ENCODE results near the gene ATP1B3. TPM values are rescaled to one million over a fixed set of nuclear protein-coding genes. Genes with fewer than 3 reads are reported as not detected.

The ATP1B3 gene
- total and polyA plus RNA-seq, 10 of the 15 experiments (the other 5 are each of a cell fraction or from before 2014, with no cell fraction given): 41.4 to 200 (median 94.0) TPM

DNA sequence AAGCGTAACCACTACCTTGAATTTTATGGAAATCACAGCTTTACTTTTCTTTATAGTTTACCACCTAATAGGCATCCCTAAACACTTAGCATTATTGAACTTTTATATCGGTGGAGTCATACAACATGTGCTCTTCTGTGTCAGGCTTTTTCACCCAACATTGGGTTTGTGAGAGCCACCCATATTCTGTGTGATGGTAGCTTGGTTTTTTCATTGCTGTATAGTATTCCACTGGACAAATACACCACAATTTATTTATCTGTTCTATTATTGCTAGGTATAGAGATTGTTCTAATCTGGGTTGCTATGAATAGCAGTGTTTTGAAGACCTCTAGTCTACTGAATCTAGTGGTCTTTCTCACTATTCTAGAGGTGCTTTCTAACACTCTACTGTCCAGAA, 31.6 kb upstream of the ATP1B3 start:
- in situ Hi-C loops (cut with MboI) (no loop called here), intact Hi-C loops (cut with micrococcal nuclease; ENCODE audit: unreplicated experiment) (no loop called here)
- DNase-seq (ENCODE audit: low read depth, low spot score): no peak
- ChIA-PET RAD21 (ENCODE audit: unreplicated experiment) (no interaction called here), SMC1A (ENCODE audit: uncharacterized antibody, unreplicated experiment) (no interaction called here), CTCF (interaction anchor here (0.9 to 2.0 kb wide), 3 partner anchors 23 to 542 kb away, joined by 3 to 5 read pairs (median 3); no protein-coding TSS in a partner anchor), POLR2A (no interaction called here)
- 62% methylated on average over 2 of the region's 2 CpGs for WGBS (ENCODE audit: insufficient coverage, insufficient replicate concordance, low lambda C conversion rate, missing lambda C conversion rate)
- no peaks in the 10 kb centered on the region for H3K4me1 ChIP-seq (ENCODE audit: control insufficient read depth, insufficient read depth, low read length)
- no peak overlapping the region for H3K4me2 ChIP-seq (ENCODE audit: control insufficient read depth, insufficient read depth)
- TF ChIP-seq EED (IDR thresholded peaks at IDR 0.05; ENCODE audit: low read depth): no peak
- H3K79me2 ChIP-seq (ENCODE audit: control insufficient read depth, insufficient read depth, low read length): no peaks in the 10 kb centered on the region
- H2AFZ ChIP-seq (ENCODE audit: control insufficient read depth, low read depth, low read length): no peak overlapping the region
- no peak overlapping the region for H3K27ac ChIP-seq (ENCODE audit: control insufficient read depth, insufficient read depth)
- no peaks in the 10 kb centered on the region for H3K9me3 ChIP-seq (replicated peaks; ENCODE audit: control insufficient read depth, insufficient read depth, low read length)
- ATAC-seq: no peak
- no peak overlapping the region for H3K9ac ChIP-seq (ENCODE audit: control insufficient read depth, insufficient read depth, low read length)
- no TSS peak for BruUV-seq (replicated peaks)
- no peak overlapping the region for H3K4me3 ChIP-seq
- no peak for FAIRE-seq
- peaks cover 0 to 4% of the 10 kb centered on the region in 2 experiments; a peak in 1 of 4 replicates for H3K27me3 ChIP-seq (replicated peaks in 1 of 2; ENCODE audit: control insufficient read depth in 2 of 2, insufficient read depth in 2 of 2, low read length in 1 of 2)
- H3K36me3 ChIP-seq (ENCODE audit: control insufficient read depth in 2 of 2, insufficient read depth in 2 of 2, low read length in 1 of 2): no peaks in the 10 kb centered on the region
- no peaks in the 10 kb centered on the region for H4K20me1 ChIP-seq (ENCODE audit: control insufficient read depth, insufficient read depth)

GRCh38 chr3:141845407-141846049, 30.9 kb upstream of the ATP1B3 start:
- 48% methylated on average over 5 of the region's 5 CpGs for WGBS (ENCODE audit: insufficient coverage, insufficient replicate concordance, low lambda C conversion rate, missing lambda C conversion rate)
- intact Hi-C loops (cut with micrococcal nuclease; ENCODE audit: unreplicated experiment): no loop called here

More at GRCh38 chr3:141845407-141846049, 30.9 kb upstream of the ATP1B3 start:
- DNase-seq (ENCODE audit: low read depth, low spot score) (no peak), FAIRE-seq (no peak), ATAC-seq (no peak; the same call in 2 of the 3 replicates)
- H4K20me1 ChIP-seq (ENCODE audit: control insufficient read depth, insufficient read depth): no peaks in the 10 kb centered on the region
- BruUV-seq (replicated peaks): no TSS peak
- H3K79me2 ChIP-seq (ENCODE audit: control insufficient read depth, insufficient read depth, low read length): no peaks in the 10 kb centered on the region
- H3K36me3 ChIP-seq (ENCODE audit: control insufficient read depth in 2 of 2, insufficient read depth in 2 of 2, low read length in 1 of 2): no peaks in the 10 kb centered on the region
- H3K9ac ChIP-seq (ENCODE audit: control insufficient read depth, insufficient read depth, low read length): no peak overlapping the region
- SMC1A ChIA-PET (ENCODE audit: uncharacterized antibody, unreplicated experiment): no interaction called here
- POLR2A ChIA-PET: no interaction called here
- TF ChIP-seq STAT3 (IDR thresholded peaks at IDR 0.05; ENCODE audit: low read depth, low read length) (no peak), IKZF2 (IDR thresholded peaks at IDR 0.05) (no peak)
- TF ChIP-seq, protein P1, sequence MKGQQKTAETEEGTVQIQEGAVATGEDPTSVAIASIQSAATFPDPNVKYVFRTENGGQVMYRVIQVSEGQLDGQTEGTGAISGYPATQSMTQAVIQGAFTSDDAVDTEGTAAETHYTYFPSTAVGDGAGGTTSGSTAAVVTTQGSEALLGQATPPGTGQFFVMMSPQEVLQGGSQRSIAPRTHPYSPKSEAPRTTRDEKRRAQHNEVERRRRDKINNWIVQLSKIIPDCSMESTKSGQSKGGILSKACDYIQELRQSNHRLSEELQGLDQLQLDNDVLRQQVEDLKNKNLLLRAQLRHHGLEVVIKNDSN (IDR thresholded peaks at IDR 0.05; ENCODE audit: borderline replicate concordance, extremely low read length, insufficient read depth, low read depth, low read length): no peak
- TF ChIP-seq, protein P2, sequence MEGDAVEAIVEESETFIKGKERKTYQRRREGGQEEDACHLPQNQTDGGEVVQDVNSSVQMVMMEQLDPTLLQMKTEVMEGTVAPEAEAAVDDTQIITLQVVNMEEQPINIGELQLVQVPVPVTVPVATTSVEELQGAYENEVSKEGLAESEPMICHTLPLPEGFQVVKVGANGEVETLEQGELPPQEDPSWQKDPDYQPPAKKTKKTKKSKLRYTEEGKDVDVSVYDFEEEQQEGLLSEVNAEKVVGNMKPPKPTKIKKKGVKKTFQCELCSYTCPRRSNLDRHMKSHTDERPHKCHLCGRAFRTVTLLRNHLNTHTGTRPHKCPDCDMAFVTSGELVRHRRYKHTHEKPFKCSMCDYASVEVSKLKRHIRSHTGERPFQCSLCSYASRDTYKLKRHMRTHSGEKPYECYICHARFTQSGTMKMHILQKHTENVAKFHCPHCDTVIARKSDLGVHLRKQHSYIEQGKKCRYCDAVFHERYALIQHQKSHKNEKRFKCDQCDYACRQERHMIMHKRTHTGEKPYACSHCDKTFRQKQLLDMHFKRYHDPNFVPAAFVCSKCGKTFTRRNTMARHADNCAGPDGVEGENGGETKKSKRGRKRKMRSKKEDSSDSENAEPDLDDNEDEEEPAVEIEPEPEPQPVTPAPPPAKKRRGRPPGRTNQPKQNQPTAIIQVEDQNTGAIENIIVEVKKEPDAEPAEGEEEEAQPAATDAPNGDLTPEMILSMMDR (IDR thresholded peaks at IDR 0.05 in 2 of 3, conservative IDR thresholded peaks at IDR 0.05 in 1 of 3; ENCODE audit: control insufficient read depth in 2 of 3, extremely low read depth in 1 of 3, insufficient read depth in 1 of 3, low read depth in 3 of 3, low read length in 3 of 3): peak in 1 of 3 experiments; percentile 5; a peak in 1 of 6 replicates
- H3K4me3 ChIP-seq: no peak overlapping the region
- H3K4me2 ChIP-seq (ENCODE audit: control insufficient read depth, insufficient read depth): no peak overlapping the region
- H3K27me3 ChIP-seq (replicated peaks in 1 of 2; ENCODE audit: control insufficient read depth in 2 of 2, insufficient read depth in 2 of 2, low read length in 1 of 2): peaks cover 0 to 4% of the 10 kb centered on the region in 2 experiments; a peak in 1 of 4 replicates
- no peak overlapping the region for H3K27ac ChIP-seq (ENCODE audit: control insufficient read depth, insufficient read depth)
- RAD21 ChIA-PET (ENCODE audit: unreplicated experiment): no interaction called here
- CTCF ChIA-PET: interaction anchor here (2.0 kb wide), 1 partner anchor 67 kb away, joined by 5 read pairs; no protein-coding TSS in a partner anchor
- no peak overlapping the region for H2AFZ ChIP-seq (ENCODE audit: control insufficient read depth, low read depth, low read length)
- H3K9me3 ChIP-seq (replicated peaks; ENCODE audit: control insufficient read depth, insufficient read depth, low read length): no peaks in the 10 kb centered on the region
- no peaks in the 10 kb centered on the region for H3K4me1 ChIP-seq (ENCODE audit: control insufficient read depth, insufficient read depth, low read length)
- in situ Hi-C loops (cut with MboI): no loop called here

Data from GM12878 (cell line).